Panc1 (cell line): ENCODE measurements around the gene KCNQ1. TPM values are rescaled to one million over a fixed set of nuclear protein-coding genes. Genes with fewer than 3 reads are reported as not detected.

Source experiments
- ATAC-seq: fragments of 200-7000 bp; cut with Tn5 transposase; 2 replicates; pipeline ENCODE4 v1.9.1; 2020; ENCODE audit warnings: mild to moderate bottlenecking, moderate library complexity
- BruUV-seq: library from RNA; stranded (reverse); fragments of 400-500 nt; replicated peaks from 2 replicates; lab custom pipeline; 2021; lab: Mats Ljungman, UMichigan
- CTCF ChIA-PET: fragments of 300-600 bp; sonication (Branson Sonifier 250); formaldehyde crosslinking; loops from one replicate; lab custom pipeline; 2022; ENCODE audit warnings: antibody characterized with exemption; lab: Charles Lee
- POLR2A ChIA-PET: fragments of 300-600 bp; sonication (Branson Sonifier 250); formaldehyde crosslinking; loops from one replicate; lab custom pipeline; 2022; ENCODE audit warnings: antibody characterized with exemption; lab: Charles Lee
- DNase-seq: peaks from one replicate; pipeline ENCODE4 v3.0.0-alpha.2; 2010; ENCODE audit warnings: low read depth, low spot score
- H3K27ac ChIP-seq: 2 replicates; pipeline ENCODE4 v1.5.1; 2011; ENCODE audit warnings: mild to moderate bottlenecking, low read length, inconsistent platforms
- H3K27me3 ChIP-seq: fragments of 200-500 bp; sonication (Bioruptor generic); 2 replicates; pipeline ENCODE4 v1.6.0; 2014; ENCODE audit warnings: low read length, inconsistent platforms; ENCODE audit not compliant: control insufficient read depth, insufficient read depth
- H3K36me3 ChIP-seq: fragments of 200-500 bp; sonication (Bioruptor generic); 2 replicates; pipeline ENCODE4 v1.5.1; 2014; ENCODE audit warnings: inconsistent platforms, mild to moderate bottlenecking, low read length, moderate library complexity; ENCODE audit not compliant: control insufficient read depth, insufficient read depth
- H3K4me1 ChIP-seq: 2 replicates; pipeline ENCODE4 v1.5.1; 2011; ENCODE audit warnings: inconsistent platforms, mild to moderate bottlenecking, low read length, moderate library complexity; ENCODE audit not compliant: control insufficient read depth, insufficient read depth
- H3K4me3 ChIP-seq, 2 experiments: 2 replicates each; pipeline ENCODE4 v1.5.1; 2011 to 2012; ENCODE audit warnings: low read depth in 2 of 2, low read length in 2 of 2, mild to moderate bottlenecking in 2 of 2, inconsistent platforms in 1 of 2, moderate library complexity in 1 of 2
- H3K9me3 ChIP-seq: fragments of 200-500 bp; sonication (Bioruptor generic); 2 replicates; pipeline ENCODE4 v1.5.1; 2014; ENCODE audit warnings: low read depth, mild to moderate bottlenecking, inconsistent platforms, low read length, moderate library complexity; ENCODE audit not compliant: control insufficient read depth, insufficient read depth
- CTCF ChIP-seq: fragments of 450-650 bp; IDR thresholded peaks from 2 replicates; pipeline ENCODE4 v1.5.1; 2017; ENCODE audit warnings: mild to moderate bottlenecking
- POLR2AphosphoS5 ChIP-seq: IDR thresholded peaks from 2 replicates; pipeline ENCODE4 v1.6.1; 2012; ENCODE audit warnings: mild to moderate bottlenecking, low read depth, low read length, moderate library complexity
- SIN3A ChIP-seq: IDR thresholded peaks from 2 replicates; pipeline ENCODE4 v1.6.1; 2012; ENCODE audit warnings: low read depth, mild to moderate bottlenecking, low read length, moderate library complexity, borderline replicate concordance; ENCODE audit not compliant: insufficient read depth
- TCF7L2 ChIP-seq: IDR thresholded peaks from 2 replicates; pipeline ENCODE4 v1.6.1; 2011; ENCODE audit warnings: mild to moderate bottlenecking, low read depth, low read length, inconsistent platforms
- in situ Hi-C: cut with HindIII; loops from 2 replicates; pipeline ENCODE4 v1.10.0; 2016; ENCODE audit warnings: low sequenced_read_pairs, low pct_unique_long_range_greater_than_20kb
- intact Hi-C: fragments of 100-400 bp; cut with micrococcal nuclease; formaldehyde crosslinking; loops from one replicate; pipeline ENCODE4 v1.10.0; 2022; ENCODE audit not compliant: unreplicated experiment
- total RNA-seq: library from RNA; stranded (reverse); gene quantifications from one replicate; pipeline ENCODE4 v1.2.1, GENCODE V29; 2021; ENCODE audit not compliant: unreplicated experiment
- TF ChIP-seq, protein P1 (sequence below), 2 experiments: IDR thresholded peaks; 2 replicates each; pipeline ENCODE4 v1.6.1; 2011 to 2012; ENCODE audit warnings: low read depth in 2 of 2, control low read depth in 1 of 2, low read length in 1 of 2, mild to moderate bottlenecking in 1 of 2, moderate library complexity in 1 of 2; ENCODE audit not compliant: insufficient read depth in 1 of 2

The KCNQ1 gene
- total RNA-seq, 1 experiment from 2014 or later, result 1.0 TPM

DNA sequence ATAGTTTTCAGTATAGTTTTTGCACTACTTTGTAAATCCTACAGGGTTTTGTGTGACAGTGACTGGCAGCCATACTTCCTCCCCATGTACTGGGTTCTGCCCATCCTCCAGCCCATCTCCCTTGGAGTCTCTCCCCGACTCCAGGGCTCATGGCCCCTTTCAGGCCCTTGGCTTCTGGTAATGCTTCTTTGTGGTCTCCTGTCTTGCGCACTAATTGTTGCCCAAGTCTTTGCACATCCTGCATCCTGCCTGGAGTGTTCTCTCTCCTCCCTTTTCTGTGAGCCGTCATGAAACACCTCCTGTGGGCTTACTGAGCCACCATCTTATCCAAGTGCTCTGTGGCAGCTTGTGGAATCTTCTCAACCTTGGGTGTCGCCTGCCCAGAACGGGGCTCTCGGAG lies 266.4 kb downstream of the KCNQ1 start:
- in situ Hi-C loops, result no loop called here
- BruUV-seq, result no TSS peak
- DNase-seq (no peak), ATAC-seq (no peak)
- intact Hi-C loops, result no loop called here
- TF ChIP-seq POLR2AphosphoS5, result no peak
- no peak for TF ChIP-seq TCF7L2
- TF ChIP-seq SIN3A, result no peak
- no peak for TF ChIP-seq CTCF
- TF ChIP-seq, protein P1, sequence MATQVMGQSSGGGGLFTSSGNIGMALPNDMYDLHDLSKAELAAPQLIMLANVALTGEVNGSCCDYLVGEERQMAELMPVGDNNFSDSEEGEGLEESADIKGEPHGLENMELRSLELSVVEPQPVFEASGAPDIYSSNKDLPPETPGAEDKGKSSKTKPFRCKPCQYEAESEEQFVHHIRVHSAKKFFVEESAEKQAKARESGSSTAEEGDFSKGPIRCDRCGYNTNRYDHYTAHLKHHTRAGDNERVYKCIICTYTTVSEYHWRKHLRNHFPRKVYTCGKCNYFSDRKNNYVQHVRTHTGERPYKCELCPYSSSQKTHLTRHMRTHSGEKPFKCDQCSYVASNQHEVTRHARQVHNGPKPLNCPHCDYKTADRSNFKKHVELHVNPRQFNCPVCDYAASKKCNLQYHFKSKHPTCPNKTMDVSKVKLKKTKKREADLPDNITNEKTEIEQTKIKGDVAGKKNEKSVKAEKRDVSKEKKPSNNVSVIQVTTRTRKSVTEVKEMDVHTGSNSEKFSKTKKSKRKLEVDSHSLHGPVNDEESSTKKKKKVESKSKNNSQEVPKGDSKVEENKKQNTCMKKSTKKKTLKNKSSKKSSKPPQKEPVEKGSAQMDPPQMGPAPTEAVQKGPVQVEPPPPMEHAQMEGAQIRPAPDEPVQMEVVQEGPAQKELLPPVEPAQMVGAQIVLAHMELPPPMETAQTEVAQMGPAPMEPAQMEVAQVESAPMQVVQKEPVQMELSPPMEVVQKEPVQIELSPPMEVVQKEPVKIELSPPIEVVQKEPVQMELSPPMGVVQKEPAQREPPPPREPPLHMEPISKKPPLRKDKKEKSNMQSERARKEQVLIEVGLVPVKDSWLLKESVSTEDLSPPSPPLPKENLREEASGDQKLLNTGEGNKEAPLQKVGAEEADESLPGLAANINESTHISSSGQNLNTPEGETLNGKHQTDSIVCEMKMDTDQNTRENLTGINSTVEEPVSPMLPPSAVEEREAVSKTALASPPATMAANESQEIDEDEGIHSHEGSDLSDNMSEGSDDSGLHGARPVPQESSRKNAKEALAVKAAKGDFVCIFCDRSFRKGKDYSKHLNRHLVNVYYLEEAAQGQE (IDR thresholded peaks at IDR 0.05; ENCODE audit: insufficient read depth in 1 of 2, low read depth in 2 of 2, low read length in 1 of 2), result no peak
- no peaks in the 10 kb centered on the region for H3K27me3 ChIP-seq
- H3K36me3 ChIP-seq, result no peaks in the 10 kb centered on the region
- ChIA-PET POLR2A (no interaction called here), CTCF (no interaction called here)
- no peaks in the 10 kb centered on the region for H3K9me3 ChIP-seq
- no peak overlapping the region for H3K4me3 ChIP-seq
- H3K4me1 ChIP-seq, result no peaks in the 10 kb centered on the region
- H3K27ac ChIP-seq, result no peak overlapping the region

- Histone ChIP-seq H3K36me3 (no peaks in the 10 kb centered on the region), H3K4me1 (no peaks in the 10 kb centered on the region), H3K27ac (no peak overlapping the region), H3K9me3 (no peaks in the 10 kb centered on the region), H3K27me3 (no peaks in the 10 kb centered on the region), H3K4me3 (no peak overlapping the region)
- intact Hi-C loops (no loop called here), in situ Hi-C loops (no loop called here)
- DNase-seq, result no peak
- TF ChIP-seq, protein P1 (IDR thresholded peaks at IDR 0.05; ENCODE audit: insufficient read depth in 1 of 2, low read depth in 2 of 2, low read length in 1 of 2), result no peak
- TF ChIP-seq SIN3A (no peak), TCF7L2 (no peak), POLR2AphosphoS5 (no peak), CTCF (no peak)
- POLR2A ChIA-PET, result no interaction called here
- CTCF ChIA-PET, result no interaction called here
- BruUV-seq, result no TSS peak
- no peak for ATAC-seq
Observed at GRCh38 chr11:2713094-2713493, 268.3 kb downstream of the KCNQ1 start.
